SK-N-SH (cell line): ENCODE measurements around the gene USP25. TPM values are rescaled to one million over a fixed set of nuclear protein-coding genes. Genes with fewer than 3 reads are reported as not detected.

ENCODE experiments used
- CTCF ChIA-PET: fragments of 300-600, 350-600 bp; formaldehyde crosslinking; extraction: SDS; loops from one replicate; lab custom pipeline; 2021; lab: Yijun Ruan, JAX
- POLR2A ChIA-PET: fragments of 350-600 bp; sonication (Branson Sonifier 250); formaldehyde crosslinking; extraction: SDS; loops from one replicate; lab custom pipeline; 2020; ENCODE audit warnings: antibody characterized with exemption, inconsistent platforms; lab: Yijun Ruan, JAX
- DNase-seq: peaks from one replicate; pipeline ENCODE4 v3.0.0; 2012
- H2AFZ ChIP-seq: fragments of 200-600 bp; sonication (generic); 2 replicates; pipeline ENCODE4 v1.8.1; 2016; ENCODE audit warnings: antibody characterized with exemption, mild to moderate bottlenecking, low read depth
- H3F3A ChIP-seq: fragments of 200-600 bp; sonication (generic); replicated peaks from 2 replicates; pipeline ENCODE3; 2016; ENCODE audit warnings: antibody characterized with exemption, mild to moderate bottlenecking; ENCODE audit not compliant: insufficient read depth
- H3K27ac ChIP-seq, 2 experiments: fragments of 200-500 bp in 1 of 2; fragments of 200-600 bp in 1 of 2; sonication (Bioruptor generic) in 1 of 2; sonication (generic), shearing (Covaris generic) in 1 of 2; 2 replicates each; pipeline versions ENCODE4 v1.5.1 to v1.6.1; 2014 to 2016; ENCODE audit warnings: low read depth in 2 of 2, inconsistent platforms in 1 of 2, low read length in 1 of 2, mild to moderate bottlenecking in 1 of 2, mixed read lengths in 1 of 2
- H3K27me3 ChIP-seq: fragments of 200-600 bp; sonication (generic), shearing (Covaris generic); 2 replicates; pipeline ENCODE4 v1.6.1; 2016; ENCODE audit warnings: mixed run types; ENCODE audit not compliant: insufficient read depth
- H3K36me3 ChIP-seq, 2 experiments: fragments of 200-500 bp in 1 of 2; fragments of 200-600 bp in 1 of 2; sonication (Bioruptor generic) in 1 of 2; sonication (generic) in 1 of 2; replicated peaks in 1 of 2; 2 replicates each; pipeline versions ENCODE3 to v1.5.1; 2014 to 2016; ENCODE audit warnings: low read length in 1 of 2, mild to moderate bottlenecking in 1 of 2; ENCODE audit not compliant: insufficient read depth in 2 of 2, control insufficient read depth in 1 of 2
- H3K4me1 ChIP-seq, 2 experiments: fragments of 200-500 bp in 1 of 2; fragments of 200-600 bp in 1 of 2; sonication (Bioruptor generic) in 1 of 2; sonication (generic), shearing (Covaris generic) in 1 of 2; 2 replicates each; pipeline versions ENCODE4 v1.5.1 to v1.6.1; 2014 to 2016; ENCODE audit warnings: low read depth in 1 of 2, low read length in 1 of 2, mixed run types in 1 of 2; ENCODE audit not compliant: insufficient read depth in 2 of 2, control insufficient read depth in 1 of 2
- H3K4me2 ChIP-seq: fragments of 200-600 bp; sonication (generic), shearing (Covaris generic); 2 replicates; pipeline ENCODE4 v1.6.1; 2017; ENCODE audit warnings: mixed run types
- H3K4me3 ChIP-seq, 2 experiments: fragments of 200-500 bp in 1 of 2; fragments of 200-600 bp in 1 of 2; sonication (Bioruptor generic) in 1 of 2; sonication (generic), shearing (Covaris generic) in 1 of 2; 2 replicates each; pipeline versions ENCODE4 v1.5.1 to v1.8.1; 2014 to 2016; ENCODE audit warnings: low read depth in 2 of 2, inconsistent platforms in 1 of 2, low read length in 1 of 2, mild to moderate bottlenecking in 1 of 2, mixed read lengths in 1 of 2, moderate library complexity in 1 of 2
- H3K79me2 ChIP-seq: fragments of 200-600 bp; sonication (generic); 2 replicates; pipeline ENCODE4 v1.8.1; 2017; ENCODE audit warnings: mild to moderate bottlenecking; ENCODE audit not compliant: insufficient read depth
- H3K9ac ChIP-seq: fragments of 200-600 bp; sonication (generic); 2 replicates; pipeline ENCODE4 v1.6.1; 2017; ENCODE audit warnings: mixed run types
- H3K9me2 ChIP-seq: fragments of 200-600 bp; sonication (generic); 2 replicates; pipeline ENCODE4 v1.6.1; 2017; ENCODE audit warnings: mixed run types
- H3K9me3 ChIP-seq: fragments of 200-600 bp; sonication (generic); 2 replicates; pipeline ENCODE4 v1.6.1; 2017; ENCODE audit warnings: mixed run types, mild to moderate bottlenecking, moderate library complexity
- H4K20me1 ChIP-seq: fragments of 200-600 bp; sonication (generic); 2 replicates; pipeline ENCODE4 v1.6.1; 2017; ENCODE audit warnings: mild to moderate bottlenecking, mixed run types; ENCODE audit not compliant: insufficient read depth
- CHD2 ChIP-seq: fragments of 150-350 bp; IDR thresholded peaks from 2 replicates; pipeline ENCODE4 v1.6.1; 2018; ENCODE audit warnings: low read length; ENCODE audit not compliant: partially characterized antibody
- CTCF ChIP-seq: fragments of 200-600 bp; sonication (generic); IDR thresholded peaks from 2 replicates; pipeline ENCODE4 v1.6.1; 2017; ENCODE audit warnings: antibody characterized with exemption, mild to moderate bottlenecking, moderate library complexity
- ELF1 ChIP-seq: IDR thresholded peaks from 2 replicates; pipeline ENCODE4 v1.4.0; 2012
- EP300 ChIP-seq, 2 experiments: IDR thresholded peaks; 2 replicates each; pipeline versions ENCODE4 v1.4.0 to v1.6.1; 2012; ENCODE audit warnings: borderline replicate concordance in 1 of 2, low read depth in 1 of 2, low read length in 1 of 2
- EZH2phosphoT487 ChIP-seq: fragments of 200-600 bp; sonication (generic); IDR thresholded peaks from 2 replicates; pipeline ENCODE4 v1.6.1; 2017; ENCODE audit warnings: low read depth, mixed run types, mild to moderate bottlenecking, antibody characterized with exemption, moderate library complexity, borderline replicate concordance
- GATA2 ChIP-seq: sonication (generic); formaldehyde crosslinking; IDR thresholded peaks from 2 replicates; pipeline ENCODE4 v1.5.0; 2020; ENCODE audit warnings: mild to moderate bottlenecking, missing genetic modification reagents
- IRF3 ChIP-seq: fragments of 150-350 bp; IDR thresholded peaks from 2 replicates; pipeline ENCODE4 v1.6.1; 2016; ENCODE audit warnings: mild to moderate bottlenecking, low read depth, low read length
- JUND ChIP-seq: IDR thresholded peaks from 2 replicates; pipeline ENCODE4 v1.4.0; 2012
- MEF2A ChIP-seq: IDR thresholded peaks from 2 replicates; pipeline ENCODE4 v1.4.0; 2012; ENCODE audit warnings: low read depth, borderline replicate concordance
- MXI1 ChIP-seq: IDR thresholded peaks from 2 replicates; pipeline ENCODE4 v1.6.1; 2012; ENCODE audit warnings: mild to moderate bottlenecking, low read depth, low read length, improper control_type of control experiment
- NFIC ChIP-seq: IDR thresholded peaks from 2 replicates; pipeline ENCODE4 v1.4.0; 2012; ENCODE audit warnings: borderline replicate concordance
- RCOR1 ChIP-seq: fragments of 150-350 bp; IDR thresholded peaks from 2 replicates; pipeline ENCODE4 v1.6.1; 2017; ENCODE audit warnings: antibody characterized with exemption, low read length
- TAF1 ChIP-seq: IDR thresholded peaks from 2 replicates; pipeline ENCODE4 v1.6.1; 2012; ENCODE audit warnings: low read depth, mild to moderate bottlenecking, low read length, moderate library complexity, borderline replicate concordance
- WGBS: methylation state at CpG from one replicate; pipeline ENCODE4 v1.1.6; 2017; ENCODE audit warnings: low lambda C conversion rate; 5-methylcytosine and 5-hydroxymethylcytosine counted together
- polyA plus RNA-seq, 3 experiments: library from polyadenylated mRNA; depleted of rRNA; stranded (reverse); fragments of >200 nt; gene quantifications; 2 replicates each; pipeline ENCODE4 v1.2.3, GENCODE V29; 2012
- TF ChIP-seq, protein P1 (sequence below): IDR thresholded peaks from 2 replicates; pipeline ENCODE4 v1.6.1; 2012; ENCODE audit warnings: mild to moderate bottlenecking, low read depth, low read length, moderate library complexity
- TF ChIP-seq, protein P2 (sequence below): IDR thresholded peaks from 2 replicates; pipeline ENCODE4; 2012
- TF ChIP-seq, protein P3 (sequence below): IDR thresholded peaks from 2 replicates; pipeline ENCODE4 v1.4.0; 2012; ENCODE audit warnings: low read depth

USP25 gene
- polyA plus RNA-seq, 1 of the 3 experiments (the other 2 are of a cell fraction): 4.6 TPM

GRCh38 chr21:15722591-15723324, 7.0 kb upstream of the USP25 start:
- Histone ChIP-seq H4K20me1 (no peaks in the 10 kb centered on the region), H3K27ac (no peak overlapping the region), H3K4me2 (no peak overlapping the region), H3K9me3 (no peaks in the 10 kb centered on the region), H3K4me3 (no peak overlapping the region), H3F3A (no peaks in the 10 kb centered on the region), H3K9ac (no peak overlapping the region), H3K36me3 (no peaks in the 10 kb centered on the region), H3K27me3 (0 out of 2 replicates have a peak, but pooled peaks cover 4% of the 10 kb centered on the region), H3K9me2 (no peaks in the 10 kb centered on the region), H3K79me2 (no peaks in the 10 kb centered on the region)
- DNase-seq: no peak
- POLR2A ChIA-PET: no interaction called here
- WGBS: 39% methylated on average over 4 of the region's 4 CpGs
- TF ChIP-seq RCOR1 (no peak), TAF1 (no peak), ELF1 (no peak), CHD2 (no peak), GATA2 (CRISPR knock-in tag) (no peak), MEF2A (no peak), CTCF (no peak), EZH2phosphoT487 (no peak), IRF3 (no peak), JUND (no peak), EP300 (IDR thresholded peaks at IDR 0.05; ENCODE audit: borderline replicate concordance in 1 of 2, low read depth in 1 of 2, low read length in 1 of 2) (no peak), NFIC (no peak), MXI1 (no peak)
- TF ChIP-seq, protein P1, sequence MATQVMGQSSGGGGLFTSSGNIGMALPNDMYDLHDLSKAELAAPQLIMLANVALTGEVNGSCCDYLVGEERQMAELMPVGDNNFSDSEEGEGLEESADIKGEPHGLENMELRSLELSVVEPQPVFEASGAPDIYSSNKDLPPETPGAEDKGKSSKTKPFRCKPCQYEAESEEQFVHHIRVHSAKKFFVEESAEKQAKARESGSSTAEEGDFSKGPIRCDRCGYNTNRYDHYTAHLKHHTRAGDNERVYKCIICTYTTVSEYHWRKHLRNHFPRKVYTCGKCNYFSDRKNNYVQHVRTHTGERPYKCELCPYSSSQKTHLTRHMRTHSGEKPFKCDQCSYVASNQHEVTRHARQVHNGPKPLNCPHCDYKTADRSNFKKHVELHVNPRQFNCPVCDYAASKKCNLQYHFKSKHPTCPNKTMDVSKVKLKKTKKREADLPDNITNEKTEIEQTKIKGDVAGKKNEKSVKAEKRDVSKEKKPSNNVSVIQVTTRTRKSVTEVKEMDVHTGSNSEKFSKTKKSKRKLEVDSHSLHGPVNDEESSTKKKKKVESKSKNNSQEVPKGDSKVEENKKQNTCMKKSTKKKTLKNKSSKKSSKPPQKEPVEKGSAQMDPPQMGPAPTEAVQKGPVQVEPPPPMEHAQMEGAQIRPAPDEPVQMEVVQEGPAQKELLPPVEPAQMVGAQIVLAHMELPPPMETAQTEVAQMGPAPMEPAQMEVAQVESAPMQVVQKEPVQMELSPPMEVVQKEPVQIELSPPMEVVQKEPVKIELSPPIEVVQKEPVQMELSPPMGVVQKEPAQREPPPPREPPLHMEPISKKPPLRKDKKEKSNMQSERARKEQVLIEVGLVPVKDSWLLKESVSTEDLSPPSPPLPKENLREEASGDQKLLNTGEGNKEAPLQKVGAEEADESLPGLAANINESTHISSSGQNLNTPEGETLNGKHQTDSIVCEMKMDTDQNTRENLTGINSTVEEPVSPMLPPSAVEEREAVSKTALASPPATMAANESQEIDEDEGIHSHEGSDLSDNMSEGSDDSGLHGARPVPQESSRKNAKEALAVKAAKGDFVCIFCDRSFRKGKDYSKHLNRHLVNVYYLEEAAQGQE: no peak
- TF ChIP-seq, protein P2, sequence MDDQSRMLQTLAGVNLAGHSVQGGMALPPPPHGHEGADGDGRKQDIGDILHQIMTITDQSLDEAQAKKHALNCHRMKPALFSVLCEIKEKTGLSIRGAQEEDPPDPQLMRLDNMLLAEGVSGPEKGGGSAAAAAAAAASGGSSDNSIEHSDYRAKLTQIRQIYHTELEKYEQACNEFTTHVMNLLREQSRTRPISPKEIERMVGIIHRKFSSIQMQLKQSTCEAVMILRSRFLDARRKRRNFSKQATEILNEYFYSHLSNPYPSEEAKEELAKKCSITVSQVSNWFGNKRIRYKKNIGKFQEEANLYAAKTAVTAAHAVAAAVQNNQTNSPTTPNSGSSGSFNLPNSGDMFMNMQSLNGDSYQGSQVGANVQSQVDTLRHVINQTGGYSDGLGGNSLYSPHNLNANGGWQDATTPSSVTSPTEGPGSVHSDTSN: no peak
- TF ChIP-seq, protein P3, sequence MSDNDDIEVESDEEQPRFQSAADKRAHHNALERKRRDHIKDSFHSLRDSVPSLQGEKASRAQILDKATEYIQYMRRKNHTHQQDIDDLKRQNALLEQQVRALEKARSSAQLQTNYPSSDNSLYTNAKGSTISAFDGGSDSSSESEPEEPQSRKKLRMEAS: no peak
- TF ChIP-seq, all 33 proteins: peak for 0
- H3K4me1 ChIP-seq: no peaks in the 10 kb centered on the region; a peak in 1 of 4 replicates
- CTCF ChIA-PET: no interaction called here
- H2AFZ ChIP-seq: no peak overlapping the region
